Endothelial cell (in vitro differentiated cells): ENCODE data around the gene SCAMP2. TPM values are rescaled to one million over a fixed set of nuclear protein-coding genes. Genes with fewer than 3 reads are reported as not detected.

Experiments used
- DNase-seq: peaks from one replicate; pipeline ENCODE4 v3.0.0; 2021; ENCODE audit warnings: low spot score
- H3K27ac Mint-ChIP-seq: one replicate; pipeline ENCODE4 v1.8.0; 2021; ENCODE audit warnings: mixed read lengths, inconsistent platforms; ENCODE audit not compliant: unreplicated experiment
- H3K27me3 Mint-ChIP-seq: one replicate; pipeline ENCODE4 v1.8.0; 2021; ENCODE audit warnings: mild to moderate bottlenecking, moderate library complexity, mixed read lengths, inconsistent platforms; ENCODE audit not compliant: unreplicated experiment
- H3K36me3 Mint-ChIP-seq: one replicate; pipeline ENCODE4 v1.8.0; 2021; ENCODE audit warnings: mild to moderate bottlenecking, low read depth, mixed read lengths, inconsistent platforms; ENCODE audit not compliant: unreplicated experiment
- H3K4me1 Mint-ChIP-seq: one replicate; pipeline ENCODE4 v1.8.0; 2021; ENCODE audit warnings: mild to moderate bottlenecking, mixed read lengths, inconsistent platforms; ENCODE audit not compliant: unreplicated experiment
- H3K4me3 Mint-ChIP-seq: one replicate; pipeline ENCODE4 v1.8.0; 2021; ENCODE audit warnings: mild to moderate bottlenecking, mixed read lengths, inconsistent platforms; ENCODE audit not compliant: unreplicated experiment
- H3K9me3 Mint-ChIP-seq: one replicate; pipeline ENCODE4 v1.8.0; 2021; ENCODE audit warnings: mixed read lengths, inconsistent platforms; ENCODE audit not compliant: unreplicated experiment
- total RNA-seq: library from RNA; stranded (reverse); fragmentation: NEBNext Ultra II Directional; extraction: Animal tissue kit (Norgen Biotek cat#: 25700); gene quantifications from one replicate; pipeline ENCODE4 v1.2.1, GENCODE V29; 2021; ENCODE audit not compliant: unreplicated experiment
- TF ChIP-seq, protein P1 (sequence below): fragments of 200-600 bp; sonication (generic); IDR thresholded peaks from one replicate; pipeline ENCODE4 v1.5.0; 2021; ENCODE audit warnings: antibody characterized with exemption; ENCODE audit not compliant: unreplicated experiment

The SCAMP2 gene
- total RNA-seq, 1 donor from 2014 or later, result 56.1 TPM

GRCh38 chr15:74799255-74799855, 73.8 kb downstream of the SCAMP2 start:
- no peaks in the 10 kb centered on the region for H3K9me3 Mint-ChIP-seq
- peaks cover 16% of the 10 kb centered on the region for H3K36me3 Mint-ChIP-seq
- TF ChIP-seq, protein P1, sequence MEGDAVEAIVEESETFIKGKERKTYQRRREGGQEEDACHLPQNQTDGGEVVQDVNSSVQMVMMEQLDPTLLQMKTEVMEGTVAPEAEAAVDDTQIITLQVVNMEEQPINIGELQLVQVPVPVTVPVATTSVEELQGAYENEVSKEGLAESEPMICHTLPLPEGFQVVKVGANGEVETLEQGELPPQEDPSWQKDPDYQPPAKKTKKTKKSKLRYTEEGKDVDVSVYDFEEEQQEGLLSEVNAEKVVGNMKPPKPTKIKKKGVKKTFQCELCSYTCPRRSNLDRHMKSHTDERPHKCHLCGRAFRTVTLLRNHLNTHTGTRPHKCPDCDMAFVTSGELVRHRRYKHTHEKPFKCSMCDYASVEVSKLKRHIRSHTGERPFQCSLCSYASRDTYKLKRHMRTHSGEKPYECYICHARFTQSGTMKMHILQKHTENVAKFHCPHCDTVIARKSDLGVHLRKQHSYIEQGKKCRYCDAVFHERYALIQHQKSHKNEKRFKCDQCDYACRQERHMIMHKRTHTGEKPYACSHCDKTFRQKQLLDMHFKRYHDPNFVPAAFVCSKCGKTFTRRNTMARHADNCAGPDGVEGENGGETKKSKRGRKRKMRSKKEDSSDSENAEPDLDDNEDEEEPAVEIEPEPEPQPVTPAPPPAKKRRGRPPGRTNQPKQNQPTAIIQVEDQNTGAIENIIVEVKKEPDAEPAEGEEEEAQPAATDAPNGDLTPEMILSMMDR, result no peak
- H3K27me3 Mint-ChIP-seq, result peaks cover 6% of the 10 kb centered on the region
- H3K4me1 Mint-ChIP-seq, result peaks cover 5% of the 10 kb centered on the region
- H3K27ac Mint-ChIP-seq, result no peak overlapping the region
- DNase-seq, result no peak
- H3K4me3 Mint-ChIP-seq, result no peak overlapping the region

DNA sequence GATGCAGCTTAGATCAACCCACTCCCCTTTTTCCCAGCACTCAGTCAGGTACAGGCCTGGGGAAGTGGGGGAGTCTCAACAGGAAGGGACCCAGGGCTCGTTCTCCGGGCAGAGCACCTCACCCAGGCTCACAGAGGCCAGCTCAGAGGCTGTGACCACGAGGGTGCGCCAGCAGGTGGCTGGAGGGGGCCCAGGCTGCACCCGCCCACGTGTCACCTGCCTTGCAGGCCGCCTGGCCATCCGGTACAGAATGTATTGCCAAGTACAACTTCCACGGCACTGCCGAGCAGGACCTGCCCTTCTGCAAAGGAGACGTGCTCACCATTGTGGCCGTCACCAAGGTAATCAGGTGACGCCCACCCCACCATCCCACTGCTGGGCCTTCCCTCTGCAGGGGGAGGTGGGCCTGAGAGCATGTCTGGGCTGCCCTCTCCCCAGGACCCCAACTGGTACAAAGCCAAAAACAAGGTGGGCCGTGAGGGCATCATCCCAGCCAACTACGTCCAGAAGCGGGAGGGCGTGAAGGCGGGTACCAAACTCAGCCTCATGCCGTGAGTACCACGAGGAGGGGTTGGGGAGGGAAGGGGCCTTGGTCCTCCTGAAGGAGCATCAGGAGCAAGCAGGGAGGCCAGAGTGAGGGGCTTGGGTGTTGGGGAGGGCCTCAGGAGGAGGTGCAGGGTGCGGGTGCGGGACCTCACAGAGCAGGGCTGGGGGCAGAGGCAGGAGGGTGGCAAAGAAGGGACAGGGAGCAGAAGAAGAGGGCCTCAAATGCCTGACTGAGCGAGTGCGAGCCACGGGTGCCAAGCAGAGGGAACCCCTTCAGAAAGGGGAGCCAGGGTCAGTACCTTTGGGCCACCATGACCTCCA, 74.5 kb downstream of the SCAMP2 start:
- TF ChIP-seq, protein P1, result no peak
- Mint-ChIP-seq H3K27me3 (peaks cover 6% of the 10 kb centered on the region), H3K9me3 (no peaks in the 10 kb centered on the region), H3K4me1 (peaks cover 5% of the 10 kb centered on the region), H3K36me3 (peaks cover 9% of the 10 kb centered on the region), H3K27ac (no peak overlapping the region), H3K4me3 (no peak overlapping the region)
- no peak for DNase-seq

GRCh38 chr15:74795966-74796625, 77.1 kb downstream of the SCAMP2 start:
- TF ChIP-seq, protein P1, result no peak
- H3K36me3 Mint-ChIP-seq, result peaks cover 7% of the 10 kb centered on the region
- H3K9me3 Mint-ChIP-seq, result no peaks in the 10 kb centered on the region
- H3K27ac Mint-ChIP-seq, result no peak overlapping the region
- DNase-seq, result no peak
- peak overlapping the region; percentile 6 for H3K4me3 Mint-ChIP-seq
- H3K27me3 Mint-ChIP-seq, result peaks cover 4% of the 10 kb centered on the region
- peaks cover 7% of the 10 kb centered on the region for H3K4me1 Mint-ChIP-seq

GRCh38 chr15:74794970-74795349, 78.2 kb downstream of the SCAMP2 start:
- Mint-ChIP-seq H3K9me3 (no peaks in the 10 kb centered on the region), H3K27ac (no peak overlapping the region), H3K4me1 (peaks cover 8% of the 10 kb centered on the region), H3K4me3 (no peak overlapping the region), H3K27me3 (peaks cover 4% of the 10 kb centered on the region), H3K36me3 (peaks cover 4% of the 10 kb centered on the region)
- TF ChIP-seq, protein P1, result no peak
- no peak for DNase-seq
